Right lung (tissue), 5 donors: ENCODE results near the gene DDX51. TPM values are rescaled to one million over a fixed set of nuclear protein-coding genes. Genes with fewer than 3 reads are reported as not detected.
A peak's percentile ranks its signal among the peaks of the same experiment; 100 is the strongest.

Source experiments
- DNase-seq, 2 donors: peaks; one replicate each; pipeline ENCODE4 v3.0.0-alpha.2; 2013
- polyA plus RNA-seq, 5 donors: library from polyadenylated mRNA; unstranded; fragments of 120-200 nt; gene quantifications; one replicate each; pipeline versions ENCODE4 v1.2.1 to v1.2.3, GENCODE V29; 2013; ENCODE audit warnings: inconsistent platforms in 1 of 5, low replicate concordance in 1 of 5; ENCODE audit not compliant: insufficient read length in 5 of 5, insufficient read depth in 1 of 5

The DDX51 gene
- polyA plus RNA-seq, 5 donors: 12.0 to 24.3 (median 21.1) TPM

- DNase-seq: no peak
Measured at GRCh38 chr12:132168311-132169031, 24.4 kb upstream of the DDX51 start.

- no peak for DNase-seq
Measured at GRCh38 chr12:132167611-132168310, 23.6 kb upstream of the DDX51 start.

GRCh38 chr12:132166801-132167591, 22.9 kb upstream of the DDX51 start:
- no peak for DNase-seq

GRCh38 chr12:132166093-132166492, 22.0 kb upstream of the DDX51 start:
- no peak for DNase-seq

- no peak for DNase-seq
Measured at GRCh38 chr12:132165584-132165983, 21.5 kb upstream of the DDX51 start.

- DNase-seq: no peak
Measured at GRCh38 chr12:132164426-132164825, 20.3 kb upstream of the DDX51 start.

- no peak for DNase-seq
Measured at GRCh38 chr12:132163911-132164288, 19.8 kb upstream of the DDX51 start.

GRCh38 chr12:132163041-132163910, 19.2 kb upstream of the DDX51 start:
- DNase-seq: no peak

- peak; percentile 70 to 77 for DNase-seq
Measured at GRCh38 chr12:132162508-132163031, 18.5 kb upstream of the DDX51 start.

- no peak for DNase-seq
Measured at GRCh38 chr12:132161796-132162507, 17.8 kb upstream of the DDX51 start.

- no peak for DNase-seq
Measured at GRCh38 chr12:132161036-132161781, 17.1 kb upstream of the DDX51 start.

- no peak for DNase-seq
Measured at GRCh38 chr12:132160601-132161035, 16.5 kb upstream of the DDX51 start.

GRCh38 chr12:132160016-132160415, 15.9 kb upstream of the DDX51 start:
- no peak for DNase-seq

GRCh38 chr12:132159555-132160003, 15.5 kb upstream of the DDX51 start:
- no peak for DNase-seq

- DNase-seq: no peak
Measured at GRCh38 chr12:132158677-132159554, 14.8 kb upstream of the DDX51 start.

- no peak for DNase-seq
Measured at GRCh38 chr12:132157733-132158409, 13.8 kb upstream of the DDX51 start.

- DNase-seq: no peak
Measured at GRCh38 chr12:132156573-132157325, 12.6 kb upstream of the DDX51 start.
